DOHH2 (cell line): Measurements from ENCODE around the gene CAMSAP1.

Source experiments
- H3F3A ChIP-seq: fragments of 200-600 bp; sonication (generic), shearing (Covaris generic); 2 replicates; pipeline ENCODE4 v1.6.0; 2016; ENCODE audit warnings: antibody characterized with exemption, mild to moderate bottlenecking; ENCODE audit not compliant: control insufficient read depth, insufficient read depth
- H3K27ac ChIP-seq: fragments of 200-600 bp; sonication (generic); 2 replicates; pipeline ENCODE4 v1.5.1; 2014; ENCODE audit warnings: low read depth, mild to moderate bottlenecking, low read length, moderate library complexity
- H3K27me3 ChIP-seq: fragments of 200-600 bp; sonication (generic); 2 replicates; pipeline ENCODE4 v1.6.1; 2014; ENCODE audit warnings: mild to moderate bottlenecking, low read length, mixed read lengths; ENCODE audit not compliant: control insufficient read depth
- H3K36me3 ChIP-seq: fragments of 200-600 bp; sonication (generic); 2 replicates; pipeline ENCODE4 v1.6.1; 2014; ENCODE audit warnings: mild to moderate bottlenecking, low read length, moderate library complexity, mixed read lengths; ENCODE audit not compliant: control insufficient read depth
- H3K4me1 ChIP-seq: fragments of 200-600 bp; sonication (generic); 2 replicates; pipeline ENCODE4 v1.6.1; 2014; ENCODE audit warnings: mild to moderate bottlenecking, low read length, mixed read lengths; ENCODE audit not compliant: control insufficient read depth
- H3K4me2 ChIP-seq: fragments of 200-600 bp; sonication (generic); 2 replicates; pipeline ENCODE4 v1.6.0; 2014; ENCODE audit warnings: mild to moderate bottlenecking, low read length, moderate library complexity
- H3K4me3 ChIP-seq: fragments of 200-600 bp; sonication (generic); 2 replicates; pipeline ENCODE4 v1.5.1; 2014; ENCODE audit warnings: mild to moderate bottlenecking, low read length, mixed read lengths
- H3K79me2 ChIP-seq: fragments of 200-600 bp; sonication (generic); 2 replicates; pipeline ENCODE4 v1.6.1; 2014; ENCODE audit warnings: mild to moderate bottlenecking, low read length, mixed read lengths; ENCODE audit not compliant: control insufficient read depth
- H3K9me2 ChIP-seq: fragments of 200-600 bp; sonication (generic); replicated peaks from 2 replicates; pipeline ENCODE4 v1.6.1; 2014; ENCODE audit warnings: mild to moderate bottlenecking, low read length, mixed read lengths; ENCODE audit not compliant: control insufficient read depth
- H3K9me3 ChIP-seq: fragments of 200-600 bp; sonication (generic); 2 replicates; pipeline ENCODE4 v1.6.1; 2014; ENCODE audit warnings: antibody characterized with exemption, low read length, mixed read lengths; ENCODE audit not compliant: control insufficient read depth, insufficient read depth
- H4K20me1 ChIP-seq: fragments of 200-600 bp; sonication (generic); 2 replicates; pipeline ENCODE4 v1.6.0; 2014; ENCODE audit warnings: low read depth, mild to moderate bottlenecking, antibody characterized with exemption, low read length, moderate library complexity; ENCODE audit not compliant: control insufficient read depth, insufficient read depth
- CTCF ChIP-seq: fragments of 200-600 bp; sonication (generic); IDR thresholded peaks from one replicate; pipeline ENCODE4 v1.5.1; 2014; ENCODE audit warnings: antibody characterized with exemption, mild to moderate bottlenecking, low read depth, low read length; ENCODE audit not compliant: poor library complexity, severe bottlenecking
- EZH2phosphoT487 ChIP-seq: fragments of 200-600 bp; sonication (generic); IDR thresholded peaks from 2 replicates; pipeline ENCODE4 v1.6.1; 2017; ENCODE audit warnings: borderline replicate concordance, mild to moderate bottlenecking, antibody characterized with exemption, low read length, moderate library complexity, mixed read lengths

The CAMSAP1 gene

GRCh38 chr9:135874859-135875258, 32.5 kb downstream of the CAMSAP1 start:
- TF ChIP-seq CTCF (no peak), EZH2phosphoT487 (no peak)
- no peaks in the 10 kb centered on the region for H3K36me3 ChIP-seq
- H3K4me2 ChIP-seq: no peak overlapping the region
- no peaks in the 10 kb centered on the region for H3F3A ChIP-seq
- peaks cover 21% of the 10 kb centered on the region for H4K20me1 ChIP-seq
- H3K4me3 ChIP-seq: no peak overlapping the region
- no peak overlapping the region for H3K27ac ChIP-seq
- peaks cover 87% of the 10 kb centered on the region for H3K79me2 ChIP-seq
- peaks cover 3% of the 10 kb centered on the region; the same call in 1 of the 2 replicates for H3K4me1 ChIP-seq
- H3K9me3 ChIP-seq: no peaks in the 10 kb centered on the region
- H3K9me2 ChIP-seq: no peaks in the 10 kb centered on the region
- no peaks in the 10 kb centered on the region for H3K27me3 ChIP-seq

GRCh38 chr9:135869909-135870308, 37.4 kb downstream of the CAMSAP1 start:
- Histone ChIP-seq H4K20me1 (peaks cover 14% of the 10 kb centered on the region; the same call in 1 of the 2 replicates), H3K79me2 (peaks cover 66% of the 10 kb centered on the region)

GRCh38 chr9:135865531-135865930, 41.8 kb downstream of the CAMSAP1 start:
- H3K9me2 ChIP-seq: no peaks in the 10 kb centered on the region
- no peak overlapping the region for H3K4me2 ChIP-seq
- no peaks in the 10 kb centered on the region for H3F3A ChIP-seq
- H3K79me2 ChIP-seq: peaks cover 47% of the 10 kb centered on the region
- peaks cover 7% of the 10 kb centered on the region; the same call in 1 of the 2 replicates for H4K20me1 ChIP-seq
- no peak overlapping the region for H3K4me3 ChIP-seq
- no peak overlapping the region for H3K27ac ChIP-seq
- no peaks in the 10 kb centered on the region for H3K9me3 ChIP-seq
- TF ChIP-seq EZH2phosphoT487: no peak
- H3K4me1 ChIP-seq: no peaks in the 10 kb centered on the region
- peaks cover 5% of the 10 kb centered on the region; the same call in 1 of the 2 replicates for H3K36me3 ChIP-seq
- H3K27me3 ChIP-seq: no peaks in the 10 kb centered on the region

More at GRCh38 chr9:135869909-135870308, 37.4 kb downstream of the CAMSAP1 start:
- Histone ChIP-seq H3K4me3 (no peak overlapping the region), H3K4me1 (no peaks in the 10 kb centered on the region), H3K9me3 (no peaks in the 10 kb centered on the region), H3K27me3 (no peaks in the 10 kb centered on the region), H3F3A (no peaks in the 10 kb centered on the region), H3K4me2 (no peak overlapping the region), H3K9me2 (no peaks in the 10 kb centered on the region), H3K27ac (no peak overlapping the region), H3K36me3 (no peaks in the 10 kb centered on the region)
- TF ChIP-seq EZH2phosphoT487: no peak
- no peak for TF ChIP-seq CTCF

GRCh38 chr9:135864447-135865049, 42.8 kb downstream of the CAMSAP1 start:
- H3K79me2 ChIP-seq: peaks cover 38% of the 10 kb centered on the region
- no peak for TF ChIP-seq EZH2phosphoT487
- peak; percentile 94 for TF ChIP-seq CTCF
- no peak overlapping the region for H3K4me2 ChIP-seq
- no peaks in the 10 kb centered on the region for H3K27me3 ChIP-seq
- no peak overlapping the region for H3K27ac ChIP-seq
- no peaks in the 10 kb centered on the region for H3K9me3 ChIP-seq
- H3K4me1 ChIP-seq: no peaks in the 10 kb centered on the region
- H3K36me3 ChIP-seq: peaks cover 5% of the 10 kb centered on the region; the same call in 1 of the 2 replicates
- no peaks in the 10 kb centered on the region for H3K9me2 ChIP-seq
- peaks cover 6% of the 10 kb centered on the region; the same call in 1 of the 2 replicates for H4K20me1 ChIP-seq
- H3F3A ChIP-seq: no peaks in the 10 kb centered on the region
- H3K4me3 ChIP-seq: no peak overlapping the region
